ENCODE measurements around the gene CD53.

DNA sequence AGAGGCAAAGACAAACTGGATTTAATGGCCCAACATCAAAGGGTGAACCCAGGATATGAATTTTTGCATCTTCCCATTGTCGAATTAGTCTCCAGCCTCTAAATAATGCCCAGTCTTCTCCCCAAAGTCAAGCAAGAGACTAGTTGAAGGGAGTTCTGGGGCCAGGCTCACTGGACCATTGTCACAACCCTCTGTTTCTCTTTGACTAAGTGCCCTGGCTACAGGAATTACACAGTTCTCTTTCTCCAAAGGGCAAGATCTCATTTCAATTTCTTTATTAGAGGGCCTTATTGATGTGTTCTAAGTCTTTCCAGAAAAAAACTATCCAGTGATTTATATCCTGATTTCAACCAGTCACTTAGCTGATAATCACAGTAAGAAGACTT is 26.5 kb downstream of the CD53 start:
- TF ChIP-seq ESRRG (CRISPR knock-in tag; IDR thresholded peaks at IDR 0.05) (no peak), ISL1 (CRISPR knock-in tag; IDR thresholded peaks at IDR 0.05) (no peak), ARNTL (CRISPR knock-in tag; IDR thresholded peaks at IDR 0.05; ENCODE audit: borderline replicate concordance, low read depth) (no peak), ZC3H10 (CRISPR knock-in tag; IDR thresholded peaks at IDR 0.05) (no peak), PATZ1 (CRISPR knock-in tag; IDR thresholded peaks at IDR 0.05; ENCODE audit: borderline replicate concordance) (no peak), ZFP3 (CRISPR knock-in tag; IDR thresholded peaks at IDR 0.05) (no peak), POU6F1 (CRISPR knock-in tag; IDR thresholded peaks at IDR 0.05; ENCODE audit: borderline replicate concordance, low read depth) (no peak), GLIS3 (CRISPR knock-in tag; IDR thresholded peaks at IDR 0.05) (no peak), CREB5 (CRISPR knock-in tag; IDR thresholded peaks at IDR 0.05; ENCODE audit: low read depth) (no peak), ZNF70 (CRISPR knock-in tag; IDR thresholded peaks at IDR 0.05) (no peak), ZNF8 (CRISPR knock-in tag; IDR thresholded peaks at IDR 0.05) (no peak), ZFP30 (CRISPR knock-in tag; IDR thresholded peaks at IDR 0.05) (no peak)
- TF ChIP-seq, protein P1, sequence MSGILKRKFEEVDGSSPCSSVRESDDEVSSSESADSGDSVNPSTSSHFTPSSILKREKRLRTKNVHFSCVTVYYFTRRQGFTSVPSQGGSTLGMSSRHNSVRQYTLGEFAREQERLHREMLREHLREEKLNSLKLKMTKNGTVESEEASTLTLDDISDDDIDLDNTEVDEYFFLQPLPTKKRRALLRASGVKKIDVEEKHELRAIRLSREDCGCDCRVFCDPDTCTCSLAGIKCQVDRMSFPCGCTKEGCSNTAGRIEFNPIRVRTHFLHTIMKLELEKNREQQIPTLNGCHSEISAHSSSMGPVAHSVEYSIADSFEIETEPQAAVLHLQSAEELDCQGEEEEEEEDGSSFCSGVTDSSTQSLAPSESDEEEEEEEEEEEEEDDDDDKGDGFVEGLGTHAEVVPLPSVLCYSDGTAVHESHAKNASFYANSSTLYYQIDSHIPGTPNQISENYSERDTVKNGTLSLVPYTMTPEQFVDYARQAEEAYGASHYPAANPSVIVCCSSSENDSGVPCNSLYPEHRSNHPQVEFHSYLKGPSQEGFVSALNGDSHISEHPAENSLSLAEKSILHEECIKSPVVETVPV (CRISPR knock-in tag; IDR thresholded peaks at IDR 0.05): no peak
